HepG2 (cell line): Measurements from ENCODE around the gene ANO9. TPM values are rescaled to one million over a fixed set of nuclear protein-coding genes. Genes with fewer than 3 reads are reported as not detected.
A peak's percentile ranks its signal among the peaks of the same experiment; 100 is the strongest.

Experiments
- CHCHD3 ChIP-seq: sonication (generic); formaldehyde crosslinking; IDR thresholded peaks from 2 replicates; pipeline ENCODE4 v1.8.0; 2022; ENCODE audit warnings: mild to moderate bottlenecking, missing genetic modification reagents, moderate library complexity
- HIC2 ChIP-seq: sonication (generic); formaldehyde crosslinking; IDR thresholded peaks from 2 replicates; pipeline ENCODE4 v1.9.0; 2022; ENCODE audit warnings: low read depth, missing genetic modification reagents
- NRL ChIP-seq: sonication (generic); formaldehyde crosslinking; IDR thresholded peaks from 2 replicates; pipeline ENCODE4 v1.5.0; 2020; ENCODE audit warnings: missing genetic modification reagents, mild to moderate bottlenecking, moderate library complexity, borderline replicate concordance
- RELA ChIP-seq: sonication (generic); formaldehyde crosslinking; IDR thresholded peaks from 2 replicates; pipeline ENCODE4 v1.4.0; 2020; ENCODE audit warnings: missing genetic modification reagents
- SATB2 ChIP-seq: sonication (generic); formaldehyde crosslinking; IDR thresholded peaks from 2 replicates; pipeline ENCODE4 v1.5.0; 2020; ENCODE audit warnings: missing genetic modification reagents
- ZFAT ChIP-seq: sonication (generic); formaldehyde crosslinking; conservative IDR thresholded peaks from 2 replicates; pipeline ENCODE4 v1.8.1; 2023; ENCODE audit warnings: missing genetic modification reagents, inconsistent platforms
- ZMYM2 ChIP-seq: sonication (generic); formaldehyde crosslinking; IDR thresholded peaks from 2 replicates; pipeline ENCODE4 v1.8.0; 2022; ENCODE audit warnings: mild to moderate bottlenecking, missing genetic modification reagents
- ZMYM3 ChIP-seq: sonication (generic); formaldehyde crosslinking; IDR thresholded peaks from 2 replicates; pipeline ENCODE4 v1.5.1; 2020; ENCODE audit warnings: mild to moderate bottlenecking, missing genetic modification reagents
- ZNF138 ChIP-seq: sonication (generic); formaldehyde crosslinking; IDR thresholded peaks from 2 replicates; pipeline ENCODE4 v1.5.0; 2020; ENCODE audit warnings: mild to moderate bottlenecking, low read depth, missing genetic modification reagents
- ZNF20 ChIP-seq: sonication (generic); formaldehyde crosslinking; IDR thresholded peaks from 2 replicates; pipeline ENCODE4 v1.4.0; 2020; ENCODE audit warnings: mild to moderate bottlenecking, moderate library complexity, missing genetic modification reagents
- ZNF496 ChIP-seq: sonication (generic); formaldehyde crosslinking; IDR thresholded peaks from 2 replicates; pipeline ENCODE4 v1.8.1; 2023; ENCODE audit warnings: mild to moderate bottlenecking, moderate library complexity, missing genetic modification reagents; ENCODE audit not compliant: insufficient replicate concordance
- ZNF550 ChIP-seq: sonication (generic); formaldehyde crosslinking; IDR thresholded peaks from 2 replicates; pipeline ENCODE4 v1.4.0; 2020; ENCODE audit warnings: mild to moderate bottlenecking, missing genetic modification reagents, borderline replicate concordance
- ZNF598 ChIP-seq: sonication (generic); formaldehyde crosslinking; IDR thresholded peaks from 2 replicates; pipeline ENCODE4 v1.5.1; 2020; ENCODE audit warnings: mild to moderate bottlenecking, missing genetic modification reagents, borderline replicate concordance
- ZSCAN12 ChIP-seq: sonication (generic); formaldehyde crosslinking; IDR thresholded peaks from 2 replicates; pipeline ENCODE4 v1.9.0; 2021; ENCODE audit warnings: mild to moderate bottlenecking, missing genetic modification reagents
- polyA plus RNA-seq, 8 experiments: library from polyadenylated mRNA; depleted of rRNA in 3 of 8; stranded (reverse) in 7 of 8; unstranded in 1 of 8; fragments of >200 nt; fragmentation: Illumina TruSeq in 4 of 8; extraction: Trizol in 4 of 8; gene quantifications; 2 replicates each; pipeline versions ENCODE4 v1.2.1 to v1.2.3, GENCODE V29; 2011 to 2016; ENCODE audit warnings: low read depth in 4 of 8, missing spikeins in 1 of 8, mixed read lengths in 1 of 8; ENCODE audit not compliant: insufficient read depth in 1 of 8
- total RNA-seq, 5 experiments: library from RNA; depleted of rRNA; stranded (reverse); fragments of >200 nt; fragmentation: Illumina TruSeq; extraction: Trizol; gene quantifications; 2 replicates each; pipeline ENCODE4 v1.2.3, GENCODE V29; 2016; ENCODE audit warnings: low read depth in 1 of 5
- TF ChIP-seq, protein P1 (sequence below), 2 experiments: sonication (generic) in 1 of 2; formaldehyde crosslinking in 1 of 2; IDR thresholded peaks; 2 replicates each; pipeline versions ENCODE4 v1.6.1 to v1.9.0; 2014 to 2022; ENCODE audit warnings: antibody characterized with exemption in 1 of 2, borderline replicate concordance in 1 of 2, inconsistent platforms in 1 of 2, low read depth in 1 of 2, missing genetic modification reagents in 1 of 2
- TF ChIP-seq, protein P2 (sequence below): sonication (generic); formaldehyde crosslinking; IDR thresholded peaks from 2 replicates; pipeline ENCODE4 v1.4.0; 2020; ENCODE audit warnings: mild to moderate bottlenecking, low read depth, missing genetic modification reagents
- TF ChIP-seq, protein P3 (sequence below): sonication (generic); formaldehyde crosslinking; IDR thresholded peaks from 2 replicates; pipeline ENCODE4 v1.4.0; 2020; ENCODE audit warnings: missing genetic modification reagents

Gene ANO9
- total and polyA plus RNA-seq, 2 of the 13 experiments (the other 11 are each of a cell fraction or from before 2014, with no cell fraction given), result 8.9 to 14.3 TPM

DNA sequence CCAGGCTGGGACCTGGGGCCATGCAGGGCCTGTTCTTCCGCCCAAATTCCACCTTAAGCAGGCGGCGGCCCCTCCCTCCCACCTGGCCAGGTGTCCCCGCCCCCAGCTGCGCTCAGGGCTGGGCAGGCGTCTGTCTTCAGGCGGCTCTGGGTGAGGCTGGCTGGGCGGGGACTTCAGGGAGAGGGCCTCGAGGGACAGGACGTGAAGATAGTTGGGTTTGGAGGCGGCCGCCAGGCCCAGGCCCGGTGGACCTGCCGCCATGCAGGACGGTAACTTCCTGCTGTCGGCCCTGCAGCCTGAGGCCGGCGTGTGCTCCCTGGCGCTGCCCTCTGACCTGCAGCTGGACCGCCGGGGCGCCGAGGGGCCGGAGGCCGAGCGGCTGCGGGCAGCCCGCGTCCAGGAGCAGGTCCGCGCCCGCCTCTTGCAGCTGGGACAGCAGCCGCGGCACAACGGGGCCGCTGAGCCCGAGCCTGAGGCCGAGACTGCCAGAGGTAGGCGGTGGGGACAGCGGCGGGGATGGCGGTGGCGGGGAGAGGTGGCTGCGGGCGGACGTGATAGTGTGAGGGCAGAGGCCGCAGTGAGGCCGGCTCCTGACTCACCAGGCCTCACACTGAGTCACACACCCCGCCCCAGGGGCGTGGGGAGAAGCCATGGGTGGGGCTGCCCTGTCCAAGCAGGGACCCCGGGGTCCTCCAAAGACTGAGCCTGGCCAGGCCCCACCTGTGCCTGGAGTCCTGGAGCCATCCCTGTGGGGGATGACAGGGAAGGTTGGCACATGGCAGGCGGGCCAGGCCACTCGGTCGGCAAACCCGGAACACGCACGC is 47.6 kb downstream of the ANO9 start, which contains the start of gene PKP3 (continued):
- TF ChIP-seq, protein P1, sequence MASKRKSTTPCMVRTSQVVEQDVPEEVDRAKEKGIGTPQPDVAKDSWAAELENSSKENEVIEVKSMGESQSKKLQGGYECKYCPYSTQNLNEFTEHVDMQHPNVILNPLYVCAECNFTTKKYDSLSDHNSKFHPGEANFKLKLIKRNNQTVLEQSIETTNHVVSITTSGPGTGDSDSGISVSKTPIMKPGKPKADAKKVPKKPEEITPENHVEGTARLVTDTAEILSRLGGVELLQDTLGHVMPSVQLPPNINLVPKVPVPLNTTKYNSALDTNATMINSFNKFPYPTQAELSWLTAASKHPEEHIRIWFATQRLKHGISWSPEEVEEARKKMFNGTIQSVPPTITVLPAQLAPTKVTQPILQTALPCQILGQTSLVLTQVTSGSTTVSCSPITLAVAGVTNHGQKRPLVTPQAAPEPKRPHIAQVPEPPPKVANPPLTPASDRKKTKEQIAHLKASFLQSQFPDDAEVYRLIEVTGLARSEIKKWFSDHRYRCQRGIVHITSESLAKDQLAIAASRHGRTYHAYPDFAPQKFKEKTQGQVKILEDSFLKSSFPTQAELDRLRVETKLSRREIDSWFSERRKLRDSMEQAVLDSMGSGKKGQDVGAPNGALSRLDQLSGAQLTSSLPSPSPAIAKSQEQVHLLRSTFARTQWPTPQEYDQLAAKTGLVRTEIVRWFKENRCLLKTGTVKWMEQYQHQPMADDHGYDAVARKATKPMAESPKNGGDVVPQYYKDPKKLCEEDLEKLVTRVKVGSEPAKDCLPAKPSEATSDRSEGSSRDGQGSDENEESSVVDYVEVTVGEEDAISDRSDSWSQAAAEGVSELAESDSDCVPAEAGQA (IDR thresholded peaks at IDR 0.05; ENCODE audit: low read depth), result no peak
- TF ChIP-seq, protein P1 (CRISPR knock-in tag; IDR thresholded peaks at IDR 0.05; ENCODE audit: borderline replicate concordance), result no peak
- no peak; the same call in 1 of the 2 replicates for TF ChIP-seq ZMYM3 (CRISPR knock-in tag)
- no peak for TF ChIP-seq ZNF20 (CRISPR knock-in tag)
- 0 out of 2 replicates have a peak, but pooled peaks have one; percentile 44 for TF ChIP-seq SATB2 (CRISPR knock-in tag)
- no peak for TF ChIP-seq ZNF550 (CRISPR knock-in tag)
- no peak for TF ChIP-seq HIC2 (CRISPR knock-in tag)
- TF ChIP-seq RELA, result no peak
- TF ChIP-seq ZNF496 (CRISPR knock-in tag), result no peak
- TF ChIP-seq ZNF138 (CRISPR knock-in tag), result peak; percentile 17; the same call in 1 of the 2 replicates
- TF ChIP-seq ZNF598, result peak; percentile 28; the same call in 1 of the 2 replicates
- no peak for TF ChIP-seq ZMYM2 (CRISPR knock-in tag)
- TF ChIP-seq NRL, result no peak
- TF ChIP-seq ZSCAN12 (CRISPR knock-in tag), result peak; percentile 58; the same call in 1 of the 2 replicates
- TF ChIP-seq, protein P2, sequence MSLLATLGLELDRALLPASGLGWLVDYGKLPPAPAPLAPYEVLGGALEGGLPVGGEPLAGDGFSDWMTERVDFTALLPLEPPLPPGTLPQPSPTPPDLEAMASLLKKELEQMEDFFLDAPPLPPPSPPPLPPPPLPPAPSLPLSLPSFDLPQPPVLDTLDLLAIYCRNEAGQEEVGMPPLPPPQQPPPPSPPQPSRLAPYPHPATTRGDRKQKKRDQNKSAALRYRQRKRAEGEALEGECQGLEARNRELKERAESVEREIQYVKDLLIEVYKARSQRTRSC (CRISPR knock-in tag), result no peak
- TF ChIP-seq CHCHD3, result peak; percentile 75; the same call in 1 of the 2 replicates
- no peak for TF ChIP-seq ZFAT (CRISPR knock-in tag)
- TF ChIP-seq, protein P3, sequence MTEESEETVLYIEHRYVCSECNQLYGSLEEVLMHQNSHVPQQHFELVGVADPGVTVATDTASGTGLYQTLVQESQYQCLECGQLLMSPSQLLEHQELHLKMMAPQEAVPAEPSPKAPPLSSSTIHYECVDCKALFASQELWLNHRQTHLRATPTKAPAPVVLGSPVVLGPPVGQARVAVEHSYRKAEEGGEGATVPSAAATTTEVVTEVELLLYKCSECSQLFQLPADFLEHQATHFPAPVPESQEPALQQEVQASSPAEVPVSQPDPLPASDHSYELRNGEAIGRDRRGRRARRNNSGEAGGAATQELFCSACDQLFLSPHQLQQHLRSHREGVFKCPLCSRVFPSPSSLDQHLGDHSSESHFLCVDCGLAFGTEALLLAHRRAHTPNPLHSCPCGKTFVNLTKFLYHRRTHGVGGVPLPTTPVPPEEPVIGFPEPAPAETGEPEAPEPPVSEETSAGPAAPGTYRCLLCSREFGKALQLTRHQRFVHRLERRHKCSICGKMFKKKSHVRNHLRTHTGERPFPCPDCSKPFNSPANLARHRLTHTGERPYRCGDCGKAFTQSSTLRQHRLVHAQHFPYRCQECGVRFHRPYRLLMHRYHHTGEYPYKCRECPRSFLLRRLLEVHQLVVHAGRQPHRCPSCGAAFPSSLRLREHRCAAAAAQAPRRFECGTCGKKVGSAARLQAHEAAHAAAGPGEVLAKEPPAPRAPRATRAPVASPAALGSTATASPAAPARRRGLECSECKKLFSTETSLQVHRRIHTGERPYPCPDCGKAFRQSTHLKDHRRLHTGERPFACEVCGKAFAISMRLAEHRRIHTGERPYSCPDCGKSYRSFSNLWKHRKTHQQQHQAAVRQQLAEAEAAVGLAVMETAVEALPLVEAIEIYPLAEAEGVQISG (CRISPR knock-in tag), result no peak
